HG03175 (cell line): ENCODE measurements around the gene SLC38A8.

Experiments
- ATAC-seq: cut with Tn5 transposase; IDR thresholded peaks from one replicate; pipeline ENCODE4 v1.9.1; 2021; ENCODE audit warnings: mild to moderate bottlenecking, moderate library complexity; ENCODE audit not compliant: unreplicated experiment

Gene SLC38A8

GRCh38 chr16:84068783-84069462, 26.3 kb upstream of the SLC38A8 start:
- no peak for ATAC-seq

DNA sequence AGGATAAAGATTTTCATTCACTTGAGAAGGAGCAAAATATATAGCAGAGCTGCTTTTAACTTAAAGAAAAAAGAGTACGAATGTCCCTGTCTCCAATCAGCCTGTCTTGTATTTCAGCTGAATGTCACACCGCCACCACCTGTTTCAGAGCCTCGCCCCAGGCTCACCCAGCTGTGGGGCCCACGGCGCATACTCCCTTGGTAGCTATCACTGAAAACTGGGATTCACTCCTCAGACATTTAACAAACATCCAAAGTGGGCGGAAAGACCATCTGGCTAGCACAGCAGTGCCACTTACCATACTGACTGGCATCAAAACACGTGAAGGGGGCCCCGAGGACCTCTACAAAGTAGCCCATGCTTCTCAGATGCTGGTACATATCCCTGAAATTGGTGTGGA, 25.4 kb upstream of the SLC38A8 start:
- ATAC-seq: no peak

DNA sequence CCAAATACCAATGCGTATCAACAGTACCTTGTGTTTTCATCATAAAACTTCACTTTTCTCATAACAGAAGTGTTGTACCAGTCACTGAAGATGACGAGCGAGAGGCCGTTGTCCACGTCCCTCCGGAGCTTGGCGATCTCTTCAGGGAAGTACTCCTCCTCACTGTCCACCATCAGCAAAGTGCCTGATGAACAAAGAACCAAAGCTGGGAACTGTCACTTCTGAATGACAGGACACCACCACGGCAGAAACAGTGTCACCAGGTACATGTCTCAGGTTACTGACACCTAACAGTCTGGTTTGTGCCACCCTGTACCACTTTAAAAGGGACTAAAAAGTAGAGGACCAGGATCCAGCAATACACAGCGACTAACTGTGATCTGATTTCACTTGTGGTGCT, 25.0 kb upstream of the SLC38A8 start:
- no peak for ATAC-seq

GRCh38 chr16:84065536-84066132, 23.0 kb upstream of the SLC38A8 start:
- ATAC-seq: no peak

DNA sequence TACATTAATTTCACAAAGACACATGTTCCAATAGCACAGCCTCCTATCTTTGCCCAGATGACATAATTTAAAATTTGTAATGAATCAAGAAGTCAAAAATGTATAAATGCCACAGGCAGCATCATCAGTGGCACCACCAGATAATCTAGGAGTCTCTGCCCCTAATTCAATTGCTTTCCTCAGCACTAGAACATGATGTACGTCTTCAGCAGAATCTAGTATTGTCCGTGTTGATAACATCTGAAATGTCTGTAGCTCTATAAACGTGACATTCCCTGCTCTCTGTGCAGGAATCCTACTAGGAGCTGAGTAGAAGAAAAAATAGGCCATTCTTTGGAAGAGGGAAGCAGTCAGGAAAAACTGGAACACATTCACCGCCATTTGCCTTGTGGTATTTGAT, 21.4 kb upstream of the SLC38A8 start:
- ATAC-seq: no peak

DNA sequence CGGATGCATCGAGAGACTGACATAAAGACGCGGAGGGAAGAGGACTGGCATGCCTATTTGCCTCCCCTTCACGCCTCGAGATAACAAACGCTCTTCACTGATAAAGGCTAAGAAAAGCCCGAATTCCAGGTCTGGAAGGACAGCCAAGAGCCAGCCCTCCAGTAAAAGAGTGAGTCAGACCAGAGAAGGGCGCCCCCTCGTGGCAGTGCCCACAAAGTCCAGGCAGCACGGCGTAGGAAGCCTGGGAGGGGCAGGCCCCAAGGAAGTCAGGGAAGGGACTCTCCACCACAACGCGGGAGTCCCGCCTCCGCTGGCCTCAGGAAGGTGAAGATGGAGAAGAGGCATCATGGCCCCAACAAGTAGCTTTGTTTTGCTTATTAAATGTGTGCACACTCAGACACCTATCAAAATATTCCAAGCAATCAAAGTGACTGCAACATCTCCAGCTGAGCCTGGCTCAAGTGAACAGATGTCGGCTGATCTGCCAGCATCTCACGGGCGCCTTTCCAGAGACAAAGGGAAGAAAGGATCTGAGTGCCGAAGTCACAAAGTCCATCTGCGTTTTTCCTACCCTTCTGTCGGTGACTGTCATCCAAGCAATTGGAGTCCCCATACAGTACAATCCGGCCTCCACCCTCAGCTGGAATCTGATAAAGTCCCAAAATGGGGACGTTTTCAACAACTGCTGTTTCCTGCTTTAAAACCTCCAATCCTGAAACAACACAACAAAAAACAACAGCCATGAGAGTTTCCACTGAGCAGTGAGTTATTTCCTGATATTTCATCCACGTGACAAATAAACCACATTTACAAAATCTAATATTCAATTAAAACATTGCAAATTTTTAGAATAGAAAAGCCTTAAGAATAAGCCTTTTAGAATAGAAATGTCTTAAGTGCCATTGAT, 20.4 kb upstream of the SLC38A8 start:
- ATAC-seq: no peak

DNA sequence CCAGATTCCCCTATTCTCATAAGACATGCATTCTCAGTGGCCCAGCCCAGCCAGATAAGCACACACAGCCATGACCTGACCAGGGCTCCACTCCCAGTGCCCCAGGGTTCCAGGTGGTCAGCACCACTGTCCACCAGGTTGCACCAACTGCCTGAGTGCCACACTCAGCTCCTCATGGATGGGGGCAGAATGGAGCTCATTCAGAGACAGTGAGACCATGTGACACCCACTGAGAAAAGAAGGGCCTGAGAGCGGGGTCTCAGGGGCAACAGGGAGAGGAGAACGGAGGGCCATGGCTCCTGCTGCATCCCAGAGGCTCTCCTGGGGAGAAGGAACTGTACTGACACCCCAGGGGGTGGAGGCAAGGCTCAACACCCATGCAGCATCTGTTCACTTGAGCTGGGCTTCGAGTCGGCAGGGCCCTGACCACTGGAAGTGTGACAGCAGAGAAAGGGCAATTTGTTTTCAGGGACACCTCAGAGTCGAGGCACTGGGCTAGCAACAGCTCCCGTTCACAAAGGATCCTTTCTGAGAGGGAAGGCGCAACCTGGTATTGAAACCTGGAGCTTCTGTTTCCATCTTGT, 18.7 kb upstream of the SLC38A8 start:
- ATAC-seq: no peak

DNA sequence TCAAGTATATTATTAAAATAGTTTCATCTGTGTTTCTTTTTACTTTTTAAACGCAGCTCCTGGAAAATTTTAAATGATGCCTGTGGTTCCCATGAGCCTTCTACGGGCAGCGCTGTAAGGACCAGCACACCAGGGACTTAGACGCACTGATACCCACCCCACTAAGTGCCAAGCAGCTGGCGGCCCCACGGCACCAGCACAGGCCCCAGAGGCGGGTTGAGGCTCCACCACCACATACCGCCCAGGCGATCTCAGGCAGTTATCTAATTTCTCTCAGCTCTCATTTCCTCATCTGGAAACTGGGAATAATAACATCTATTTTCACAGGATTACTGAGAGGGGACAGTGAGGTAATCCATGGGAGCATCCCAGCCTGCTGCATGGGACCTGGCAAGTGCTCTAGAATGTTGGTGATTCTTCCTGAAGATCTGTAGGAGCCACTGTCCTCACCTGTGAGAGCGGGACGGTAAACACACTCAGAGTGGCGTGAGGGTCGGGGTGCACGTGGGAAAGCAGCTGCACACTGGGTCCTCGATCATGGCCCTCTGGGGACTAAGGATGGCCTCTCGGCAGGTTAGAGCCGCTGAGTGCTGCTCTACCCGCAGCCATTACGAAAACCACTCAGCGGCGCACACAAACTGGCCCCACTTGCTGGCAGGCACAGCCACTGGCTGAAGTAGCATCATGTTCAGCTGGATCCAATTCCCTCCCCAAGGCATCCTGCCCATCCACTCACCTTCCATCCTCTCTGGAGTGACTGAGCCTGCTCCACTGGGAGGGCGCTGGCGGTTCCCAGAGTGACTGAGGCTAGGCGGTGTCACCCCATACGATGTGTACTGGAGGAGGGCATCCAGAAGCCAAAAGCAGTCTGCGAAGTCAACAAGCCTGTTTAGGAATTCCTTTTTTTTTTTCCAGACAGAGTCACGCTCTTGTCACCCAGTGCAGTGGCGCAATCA, 17.6 kb upstream of the SLC38A8 start:
- ATAC-seq: no peak

DNA sequence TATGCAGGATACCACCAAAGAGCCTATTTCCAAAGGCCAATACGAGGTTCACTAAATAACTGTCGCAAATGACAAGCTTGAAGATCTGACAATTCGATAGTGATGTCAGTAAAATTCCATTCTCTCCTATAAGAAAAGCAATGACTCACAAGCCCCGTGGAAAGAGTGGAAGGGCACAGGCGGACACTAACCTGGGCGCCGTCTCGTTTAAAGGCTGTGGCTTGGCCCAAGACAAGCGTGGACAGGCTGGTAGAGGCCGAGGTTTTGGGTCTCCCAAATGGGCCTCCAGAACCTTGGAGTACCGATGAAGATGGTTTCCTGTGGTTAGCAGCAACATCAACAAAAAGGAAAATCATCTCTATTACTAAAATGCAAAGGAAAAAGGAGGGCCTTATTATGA, 16.5 kb upstream of the SLC38A8 start:
- no peak for ATAC-seq

- ATAC-seq: no peak
These were observed 16.1 kb upstream of the SLC38A8 start for GRCh38 chr16:84058664-84059063.

DNA sequence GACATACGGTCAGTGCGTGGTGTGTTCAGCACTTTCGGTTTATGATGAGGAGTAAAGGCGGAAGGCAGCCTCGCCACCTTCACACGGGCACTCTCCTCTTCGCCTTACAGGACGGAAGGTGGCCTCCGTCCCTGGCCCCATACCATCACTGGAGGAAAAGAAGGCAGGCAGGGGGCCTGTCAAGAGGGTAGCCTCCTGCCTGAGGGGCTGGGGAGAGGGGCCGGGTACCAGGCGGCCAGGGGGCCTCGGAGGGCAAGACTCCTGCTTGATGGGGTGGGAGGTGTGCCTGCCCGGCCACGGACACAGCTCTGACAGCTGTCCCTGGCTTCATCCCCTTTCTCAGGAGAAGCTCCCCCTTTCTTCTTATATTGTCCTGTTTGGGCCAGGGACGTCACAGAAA, 15.6 kb upstream of the SLC38A8 start:
- ATAC-seq: no peak

- no peak for ATAC-seq
These were observed 14.3 kb upstream of the SLC38A8 start for GRCh38 chr16:84056933-84057332.

DNA sequence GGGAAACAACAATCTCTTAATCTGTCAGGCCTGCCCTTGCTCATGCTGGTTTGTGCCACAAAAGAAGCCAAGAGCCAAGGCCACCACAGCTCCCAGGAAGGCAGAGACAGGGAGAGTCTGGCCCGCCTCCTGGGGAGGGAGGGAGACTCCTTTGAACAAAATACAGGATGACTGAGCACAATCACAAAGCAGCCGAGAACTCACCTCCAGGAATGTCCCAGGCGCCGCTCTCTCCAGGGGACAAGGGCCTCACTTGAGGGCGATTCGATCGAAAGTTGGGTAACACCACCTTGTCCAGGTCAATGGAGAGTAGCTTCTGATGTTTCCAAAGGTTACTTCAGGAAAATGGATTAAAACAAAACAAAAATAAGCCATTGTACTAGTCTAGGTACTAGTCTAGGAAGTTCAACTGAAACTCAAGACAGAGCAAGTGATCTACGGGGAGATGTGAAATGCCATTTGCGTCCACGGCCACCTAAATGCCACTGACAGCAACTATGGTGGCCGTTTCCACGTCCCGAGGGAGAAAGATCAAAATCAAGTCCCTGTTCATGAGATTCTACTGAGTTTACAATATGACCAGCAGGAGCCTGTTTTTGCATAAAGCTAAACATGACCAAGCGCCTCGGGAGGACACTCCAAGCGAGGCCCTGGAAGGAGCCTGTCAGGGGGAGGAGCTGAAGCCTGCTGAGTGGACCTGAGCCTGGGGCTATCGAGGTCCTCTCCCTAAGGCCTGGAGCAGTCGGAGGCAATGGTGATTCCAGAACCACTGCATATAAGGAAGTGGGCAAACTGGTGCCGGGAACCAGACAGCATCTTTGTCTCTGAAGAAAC, 13.4 kb upstream of the SLC38A8 start:
- ATAC-seq: no peak

- ATAC-seq: no peak
These were observed 12.8 kb upstream of the SLC38A8 start for GRCh38 chr16:84055366-84055765.

GRCh38 chr16:84054916-84055315, 12.3 kb upstream of the SLC38A8 start:
- no peak for ATAC-seq

DNA sequence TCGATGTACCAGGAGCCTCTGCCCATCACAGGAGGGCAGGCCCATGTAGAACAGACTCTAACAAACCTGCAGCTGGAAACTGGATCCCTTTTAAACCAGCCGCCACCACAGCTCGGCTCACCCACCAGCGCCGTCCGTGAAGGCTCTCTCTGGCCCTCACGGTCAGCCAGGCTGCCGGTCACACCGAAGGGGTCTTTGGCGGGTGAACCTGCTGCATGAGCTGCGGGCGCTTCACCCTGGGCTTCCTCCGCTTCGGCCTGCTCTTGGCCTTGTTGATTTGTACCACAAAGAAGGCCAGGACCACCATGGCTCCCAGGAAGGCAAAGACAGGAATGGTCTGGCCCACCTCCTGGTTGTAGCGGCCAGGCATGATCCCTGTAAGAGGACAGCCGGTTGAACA, 11.7 kb upstream of the SLC38A8 start:
- no peak for ATAC-seq

DNA sequence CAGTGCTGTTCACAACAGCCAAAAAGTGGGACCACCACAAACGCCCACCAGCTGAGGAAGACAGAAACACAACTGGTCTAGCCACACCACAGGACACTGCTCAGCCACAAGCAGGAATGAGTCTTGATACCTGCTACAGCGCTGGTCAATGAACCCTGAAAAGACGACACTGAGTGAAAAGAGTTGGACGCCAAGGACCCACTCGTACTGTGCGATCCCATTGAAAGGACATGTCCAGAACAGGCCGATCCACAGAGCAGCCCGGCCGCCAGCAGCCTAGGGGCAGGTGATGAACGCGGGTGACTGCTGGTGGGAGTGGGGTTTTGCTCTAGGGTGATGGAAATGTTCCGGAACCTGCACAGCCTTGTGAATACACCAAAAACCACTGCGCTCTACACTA, 10.6 kb upstream of the SLC38A8 start:
- ATAC-seq: no peak

DNA sequence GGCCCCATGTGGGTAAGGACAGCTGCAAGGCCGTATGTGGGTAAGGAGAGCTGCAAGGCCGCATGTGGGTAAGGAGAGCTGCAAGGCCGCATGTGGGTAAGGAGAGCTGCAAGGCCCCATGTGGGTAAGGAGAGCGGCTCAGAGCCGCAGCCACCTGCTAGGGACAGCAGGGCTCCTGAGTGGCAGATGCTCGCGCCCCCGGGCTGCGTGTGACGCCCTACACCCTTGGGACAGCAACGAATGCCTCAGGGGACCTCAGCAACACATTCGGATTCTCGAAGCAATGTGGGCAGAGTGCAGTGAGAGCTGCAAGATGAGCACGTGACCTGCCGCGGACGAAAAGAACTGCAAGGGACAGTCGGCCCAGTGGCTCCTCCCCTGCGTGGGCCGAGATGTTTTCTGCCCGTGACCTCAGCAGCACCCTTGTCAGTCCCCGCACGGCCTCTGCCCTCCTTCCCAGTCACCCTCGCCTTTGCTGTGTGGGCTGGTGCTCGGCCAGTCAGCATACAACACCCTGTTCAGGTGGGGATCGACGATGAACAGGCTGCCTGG, 9.6 kb upstream of the SLC38A8 start:
- ATAC-seq: no peak

DNA sequence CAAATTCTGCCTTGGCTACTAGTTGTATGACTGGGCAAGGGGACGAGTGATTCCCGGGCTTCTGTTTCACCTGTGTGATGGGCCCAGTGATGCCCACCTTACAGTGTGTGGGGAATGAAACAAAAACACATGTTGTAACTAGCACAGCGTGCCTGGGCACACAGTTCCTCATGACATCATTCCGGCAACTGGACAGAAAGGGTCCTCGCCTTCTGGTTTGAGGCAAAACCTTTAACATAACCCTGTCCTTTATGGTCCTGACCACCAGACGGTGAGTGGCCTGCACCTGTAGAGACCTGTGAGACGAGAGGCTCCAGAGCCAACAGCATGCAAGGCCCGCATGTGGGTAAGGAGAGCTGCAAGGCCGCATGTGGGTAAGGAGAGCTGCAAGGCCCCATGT, 7.7 kb upstream of the SLC38A8 start:
- no peak for ATAC-seq
